ENCODE results near the gene NPHS1.

- TF ChIP-seq POLR2AphosphoS5 (IDR thresholded peaks at IDR 0.05) (no peak), CTCF (IDR thresholded peaks at IDR 0.05) (no peak), POLR2A (IDR thresholded peaks at IDR 0.05) (no peak)
Observed at GRCh38 chr19:35897706-35898451, 45.6 kb upstream of the NPHS1 start.

Measured in stomach (tissue), 4 donors.